Cortex of kidney (tissue), 1 donor: Measurements from ENCODE around the gene USP2.

Source experiments
- DNase-seq: peaks from one replicate; lab custom pipeline; 2025; lab: John Stamatoyannopoulos, UW

USP2 gene

DNA sequence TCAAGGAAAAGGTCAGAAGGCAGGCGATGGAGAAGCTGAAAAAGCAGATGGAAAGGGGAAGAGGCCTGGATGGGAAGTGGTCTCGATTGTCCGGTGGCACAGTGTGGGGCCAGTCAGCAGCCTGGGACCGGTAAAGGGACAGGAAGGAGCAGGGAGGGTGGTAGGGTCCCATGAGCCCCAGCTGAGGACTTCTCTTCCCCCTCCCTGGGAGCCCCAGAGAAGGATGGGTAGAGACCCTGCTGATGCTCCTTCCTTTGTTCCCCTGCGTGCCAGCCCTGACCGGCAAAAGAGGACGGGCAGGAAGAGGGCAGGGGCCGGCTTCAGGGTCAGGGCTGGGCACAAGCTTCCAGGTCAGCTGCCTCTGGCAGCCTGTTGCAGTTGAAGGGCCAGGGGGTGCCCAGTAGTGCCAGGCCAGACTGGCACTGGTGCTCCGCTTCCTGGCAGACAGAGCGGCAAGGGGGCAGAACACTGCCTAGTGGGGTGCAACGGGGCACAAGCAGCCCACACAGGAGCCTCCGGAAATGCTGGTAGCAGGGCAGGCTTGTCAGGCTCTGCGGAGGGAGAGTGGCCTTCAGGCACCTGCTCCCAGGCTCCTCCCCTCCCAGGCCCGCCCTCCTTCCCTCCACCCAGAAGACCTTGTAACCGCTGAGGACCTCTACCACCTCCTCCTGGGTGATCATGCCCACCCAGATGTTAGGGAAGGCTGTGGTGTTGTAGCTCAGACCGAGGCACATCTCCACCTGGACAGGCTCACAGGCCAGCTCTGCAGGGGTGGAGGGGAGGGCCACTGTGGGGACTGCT is 40.1 kb downstream of the USP2 start:
- no peak for DNase-seq

DNA sequence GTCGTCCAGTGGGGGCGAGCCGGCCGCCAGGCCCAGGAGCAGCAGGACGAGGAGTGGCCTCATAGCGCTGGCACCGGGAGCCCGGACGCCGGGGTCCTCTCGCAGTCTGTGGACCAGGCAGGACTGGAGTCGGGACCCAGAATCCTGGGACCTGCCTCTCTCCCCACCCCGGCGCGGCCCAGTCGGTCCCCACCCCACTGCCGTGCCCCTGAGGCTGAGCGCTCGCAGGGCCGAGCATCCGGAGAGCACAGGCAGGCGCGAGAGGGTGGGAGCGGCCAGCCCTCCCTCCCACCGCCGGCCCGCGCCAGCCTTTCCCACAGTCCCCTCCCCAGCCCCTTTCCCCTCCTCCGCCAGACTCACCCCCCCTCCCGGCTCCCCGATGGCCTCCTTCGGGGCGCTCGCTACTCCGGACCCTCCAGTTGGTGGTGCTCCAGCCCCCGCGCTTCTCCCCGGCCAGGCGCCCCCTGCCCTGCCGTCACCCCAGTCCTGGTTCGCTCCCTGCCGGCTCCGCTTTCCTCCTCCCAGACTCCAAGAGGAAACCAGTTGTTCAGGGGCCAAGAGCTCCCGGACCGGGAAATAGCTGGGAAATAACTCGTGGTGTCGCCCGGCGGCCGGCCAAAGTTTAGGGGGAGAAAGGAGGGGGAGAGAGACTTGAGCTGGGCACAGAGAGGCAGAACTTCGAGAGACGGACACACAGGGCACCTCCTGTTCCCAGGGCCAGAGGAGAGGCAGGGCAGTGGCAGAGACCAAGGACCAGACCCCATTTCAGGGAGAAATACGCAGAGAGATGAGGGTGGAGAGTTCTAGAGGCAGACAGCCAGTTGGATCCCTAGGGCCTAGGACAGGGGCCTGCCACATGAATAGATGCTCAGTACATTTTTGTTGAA is 40.9 kb downstream of the USP2 start, which contains the start of gene C1QTNF5:
TSS of gene C1QTNF5 (minus strand) at position 549 of the 887 bp plus-strand sequence. CDS start at position 63, 486 bp downstream.
- no peak for DNase-seq

DNA sequence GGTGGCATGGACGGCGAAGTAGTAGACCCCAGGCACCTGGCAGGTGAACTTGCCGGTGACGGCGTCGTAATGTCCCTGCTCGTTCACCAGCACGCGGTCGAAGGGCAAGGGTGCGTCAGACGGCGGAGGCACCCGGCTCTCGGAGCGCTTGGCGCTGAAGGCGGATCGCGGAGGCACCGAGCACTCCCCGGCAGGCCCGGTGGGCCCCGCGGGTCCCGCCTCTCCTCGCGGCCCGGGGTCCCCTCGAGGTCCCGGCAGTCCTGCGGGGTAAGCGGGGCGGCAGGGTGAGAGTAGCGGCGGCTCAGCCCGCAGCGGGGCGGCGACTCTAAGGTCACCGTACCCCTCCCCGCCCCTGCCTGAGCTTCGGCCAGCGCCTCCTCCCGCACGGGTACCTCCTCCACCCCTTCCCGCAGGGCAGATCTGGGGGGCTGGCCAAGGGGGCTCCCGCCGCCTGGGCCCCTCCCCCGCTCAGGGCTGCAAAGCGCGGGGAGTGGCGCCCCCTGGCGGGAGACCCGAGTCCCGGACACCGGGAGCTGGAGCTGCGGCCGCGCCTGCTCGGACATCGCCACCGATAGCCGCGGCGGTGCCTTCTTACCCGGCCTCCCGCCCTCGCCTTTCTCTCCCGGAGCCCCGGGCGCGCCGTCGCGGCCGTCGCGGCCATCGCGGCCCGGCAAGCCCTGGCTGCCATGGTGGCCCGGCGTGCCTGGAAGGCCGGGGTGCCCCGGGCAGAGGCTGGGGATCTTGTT is 41.7 kb downstream of the USP2 start:
- DNase-seq, result no peak

DNA sequence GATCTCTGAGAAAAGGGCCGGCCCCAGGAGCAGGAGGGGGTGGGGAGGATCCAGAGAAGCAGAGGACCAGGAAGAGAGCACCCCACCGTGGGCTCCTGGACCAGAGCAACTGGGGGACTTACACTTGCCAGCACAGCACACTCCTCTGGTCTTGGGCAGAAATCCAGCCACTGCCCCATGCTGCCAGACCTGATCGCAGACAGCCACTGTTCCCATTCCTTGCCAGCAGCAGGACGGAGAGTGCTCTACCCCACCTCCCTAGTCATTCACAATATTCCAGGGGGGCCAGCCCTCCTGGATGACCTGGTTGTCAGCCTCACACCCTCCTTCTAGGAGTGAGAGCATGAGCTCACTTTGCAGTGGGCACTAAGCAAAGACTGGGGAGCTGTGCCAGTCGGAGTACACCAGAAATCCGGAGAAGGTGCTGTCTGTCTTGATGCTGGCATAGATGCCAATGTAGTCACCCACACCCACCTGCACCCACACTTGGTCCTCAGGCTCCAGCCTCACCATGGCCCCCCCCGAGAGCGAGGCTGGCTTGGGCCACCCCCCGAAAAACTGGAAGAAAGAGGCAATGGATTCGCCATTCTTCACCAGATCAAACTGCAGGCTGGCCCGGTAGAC is 42.4 kb downstream of the USP2 start:
- DNase-seq, result no peak

DNA sequence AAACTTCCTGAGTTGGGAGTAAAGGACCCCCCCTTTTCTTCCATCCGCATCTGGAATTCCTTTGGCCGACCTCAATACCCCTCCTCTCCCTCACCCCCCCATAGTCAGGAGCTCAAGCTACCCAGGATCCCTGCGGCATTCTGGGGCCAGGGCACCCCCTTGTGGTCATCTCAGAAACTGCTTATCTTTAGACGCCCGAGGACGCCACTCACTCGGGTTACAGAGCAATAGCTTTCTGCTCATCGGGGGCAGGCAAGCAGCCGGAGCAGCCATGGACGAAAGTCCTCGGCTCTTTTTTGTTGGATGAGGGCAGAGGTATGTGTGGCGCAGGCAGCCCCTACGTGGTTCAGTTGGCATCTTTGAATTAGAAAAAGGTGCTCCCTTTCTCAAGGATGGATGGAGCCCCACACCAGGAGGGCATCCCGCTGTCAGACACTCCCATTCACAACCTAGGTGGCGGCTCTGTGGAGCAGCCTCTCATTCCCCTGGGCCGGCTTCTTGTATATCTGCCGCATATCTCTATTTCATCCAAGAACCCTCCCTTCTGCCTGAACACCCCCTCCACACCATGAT is 43.1 kb downstream of the USP2 start:
- DNase-seq, result no peak

DNA sequence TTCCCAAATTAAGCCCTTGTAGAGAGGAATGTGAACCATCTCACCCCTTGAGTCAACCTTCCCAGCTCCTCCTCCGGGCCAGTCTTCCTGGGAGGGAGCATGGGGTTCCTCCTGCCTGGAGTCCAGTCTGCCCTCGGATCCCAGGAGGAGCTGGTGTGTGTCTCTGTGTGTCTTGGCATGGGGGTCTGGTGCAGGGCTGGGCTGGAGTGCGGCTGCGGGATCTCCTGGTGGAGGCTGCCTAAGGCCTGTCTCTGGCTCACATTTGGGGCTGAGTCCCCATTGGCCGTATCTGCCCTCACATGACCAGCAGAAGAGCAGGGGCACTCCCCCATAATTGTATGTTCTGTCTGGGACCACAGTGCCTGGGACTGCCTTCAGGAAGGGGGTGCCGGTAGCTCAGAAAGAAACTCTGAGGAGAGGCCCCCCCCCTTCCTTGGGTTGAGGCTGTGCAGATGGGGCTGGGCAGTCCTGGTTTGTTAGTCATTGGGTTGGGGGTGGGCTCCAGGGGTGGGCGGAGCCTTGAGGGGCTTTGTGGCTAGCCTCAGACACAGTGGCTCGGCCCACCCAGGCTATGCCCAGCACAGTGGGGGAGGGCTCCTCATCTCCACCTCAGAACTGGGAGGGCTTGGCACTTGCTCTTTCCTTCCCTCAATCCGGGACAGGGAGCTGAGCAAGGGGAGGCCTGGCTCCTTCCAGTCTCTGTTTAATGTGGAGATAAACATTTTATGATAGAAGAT is 43.7 kb downstream of the USP2 start:
- DNase-seq, result no peak

DNA sequence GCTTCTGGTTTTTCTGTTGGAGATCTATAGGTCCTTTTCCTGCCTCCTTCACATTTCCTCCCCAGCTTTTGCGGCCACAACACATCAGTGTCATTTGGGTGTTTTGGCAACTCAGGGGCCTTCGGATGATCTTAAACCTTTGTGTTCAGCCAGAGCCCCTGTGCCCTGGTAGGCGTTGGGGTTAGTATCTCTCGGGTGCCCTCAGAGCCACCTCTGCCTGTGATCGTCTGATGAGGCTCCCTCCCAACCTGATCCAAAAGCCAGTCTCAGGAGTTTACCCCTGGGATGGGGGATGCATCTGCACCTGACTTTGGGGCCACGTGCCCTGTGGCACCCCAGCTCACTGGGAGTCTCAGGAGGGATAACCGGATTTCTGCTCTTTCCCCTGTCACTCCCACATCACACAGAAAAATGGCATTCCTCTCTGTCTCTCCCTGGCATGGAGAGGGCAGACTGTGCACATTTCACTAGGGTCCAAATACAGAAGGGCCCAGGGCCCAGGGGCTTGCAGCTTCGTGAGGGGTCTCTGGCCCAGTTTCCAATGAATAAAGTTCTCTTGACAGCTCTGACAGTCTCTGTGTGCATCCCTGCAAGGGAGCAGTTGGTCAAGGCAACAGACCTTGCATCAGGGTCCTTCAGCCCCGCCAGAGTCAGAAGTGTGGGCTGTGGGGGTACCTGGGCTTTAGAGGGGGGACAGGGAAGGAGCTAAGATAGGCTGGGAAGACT is 44.6 kb downstream of the USP2 start:
- no peak for DNase-seq

DNA sequence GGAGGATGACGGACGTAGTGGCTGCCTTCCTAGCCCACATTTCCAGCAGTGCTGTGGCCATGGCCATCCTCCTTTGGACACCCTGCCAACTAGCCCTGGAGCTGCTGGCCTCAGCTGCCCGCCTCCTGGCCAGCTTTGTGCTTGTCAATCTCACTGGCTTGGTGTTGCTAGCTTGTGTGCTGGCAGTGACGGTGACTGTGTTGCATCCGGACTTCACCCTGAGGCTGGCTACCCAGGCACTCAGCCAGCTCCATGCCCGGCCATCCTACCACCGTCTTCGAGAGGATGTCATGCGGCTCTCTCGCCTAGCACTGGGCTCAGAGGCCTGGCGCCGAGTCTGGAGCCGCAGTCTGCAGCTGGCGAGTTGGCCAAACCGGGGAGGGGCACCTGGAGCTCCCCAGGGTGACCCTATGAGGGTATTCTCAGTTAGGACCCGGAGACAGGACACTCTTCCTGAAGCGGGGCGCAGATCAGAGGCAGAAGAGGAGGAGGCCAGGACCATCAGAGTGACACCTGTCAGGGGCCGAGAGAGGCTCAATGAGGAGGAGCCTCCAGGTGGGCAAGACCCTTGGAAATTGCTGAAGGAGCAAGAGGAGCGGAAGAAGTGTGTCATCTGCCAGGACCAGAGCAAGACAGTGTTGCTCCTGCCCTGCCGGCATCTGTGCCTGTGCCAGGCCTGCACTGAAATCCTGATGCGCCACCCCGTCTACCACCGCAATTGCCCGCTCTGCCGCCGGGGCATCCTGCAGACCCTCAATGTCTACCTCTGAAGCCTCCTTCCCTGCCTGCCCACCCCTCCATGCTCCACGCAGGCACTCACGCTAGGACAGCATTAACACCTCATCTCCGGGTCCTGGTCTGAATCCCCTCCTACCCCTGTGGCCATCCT is 45.6 kb downstream of the USP2 start:
- DNase-seq, result no peak

DNA sequence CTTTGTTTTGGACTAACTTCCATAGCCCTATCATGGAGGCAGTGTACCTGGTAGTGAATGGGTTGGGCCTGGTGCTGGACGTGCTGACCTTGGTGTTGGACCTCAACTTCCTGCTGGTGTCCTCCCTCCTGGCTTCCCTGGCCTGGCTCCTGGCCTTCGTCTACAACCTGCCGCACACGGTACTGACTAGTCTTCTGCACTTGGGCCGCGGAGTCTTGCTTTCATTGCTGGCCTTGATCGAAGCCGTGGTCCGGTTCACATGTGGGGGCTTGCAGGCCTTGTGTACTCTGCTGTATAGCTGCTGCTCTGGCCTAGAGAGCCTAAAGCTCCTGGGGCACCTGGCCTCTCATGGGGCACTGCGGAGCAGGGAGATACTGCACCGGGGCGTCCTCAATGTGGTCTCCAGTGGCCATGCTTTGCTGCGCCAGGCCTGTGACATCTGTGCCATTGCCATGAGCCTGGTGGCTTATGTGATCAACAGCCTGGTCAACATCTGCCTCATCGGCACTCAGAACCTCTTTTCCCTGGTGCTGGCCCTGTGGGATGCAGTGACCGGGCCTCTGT is 46.3 kb downstream of the USP2 start:
- DNase-seq, result no peak

DNA sequence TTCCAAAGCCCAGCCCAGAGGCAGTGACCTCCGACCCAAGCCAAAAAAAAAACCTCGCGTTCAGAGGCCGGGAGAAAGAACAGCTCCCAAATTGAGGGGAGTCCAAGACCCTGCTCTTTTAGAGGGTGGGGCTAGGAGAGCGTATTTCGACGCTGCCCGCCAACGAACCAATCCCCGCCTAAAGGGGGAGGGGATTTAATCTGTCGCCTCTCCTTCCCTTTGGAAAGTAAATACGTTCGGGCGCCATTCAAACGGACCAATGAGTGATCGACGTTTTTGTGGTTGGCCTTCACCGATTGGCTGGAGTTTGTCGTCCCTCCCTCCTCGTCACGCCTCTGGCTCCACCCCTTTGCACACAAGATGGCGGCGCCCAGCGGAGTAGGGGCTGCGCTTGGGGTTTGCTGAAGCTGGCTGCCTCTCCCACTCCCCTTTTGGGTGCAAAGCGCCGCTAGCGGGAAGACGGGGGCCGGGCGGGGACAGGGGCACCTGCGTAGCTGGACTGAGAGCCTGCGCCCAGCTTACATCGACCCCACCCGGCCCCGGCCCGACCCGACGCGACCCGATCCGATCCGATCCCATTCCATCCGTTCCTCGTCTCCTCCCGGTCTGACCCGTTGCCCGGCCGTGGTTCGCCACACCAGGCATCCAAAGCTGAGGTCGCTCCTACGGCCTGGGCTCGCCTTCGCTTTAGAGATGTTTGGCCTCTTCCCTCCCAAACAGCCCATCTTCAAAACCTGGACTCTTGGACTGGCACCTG is 47.1 kb downstream of the USP2 start, which contains the start of gene RNF26:
TSS of gene RNF26 (plus strand) at position 354 of the 757 bp plus-strand sequence. CDS start 596 bp downstream, outside the sequence.
- no peak for DNase-seq

DNA sequence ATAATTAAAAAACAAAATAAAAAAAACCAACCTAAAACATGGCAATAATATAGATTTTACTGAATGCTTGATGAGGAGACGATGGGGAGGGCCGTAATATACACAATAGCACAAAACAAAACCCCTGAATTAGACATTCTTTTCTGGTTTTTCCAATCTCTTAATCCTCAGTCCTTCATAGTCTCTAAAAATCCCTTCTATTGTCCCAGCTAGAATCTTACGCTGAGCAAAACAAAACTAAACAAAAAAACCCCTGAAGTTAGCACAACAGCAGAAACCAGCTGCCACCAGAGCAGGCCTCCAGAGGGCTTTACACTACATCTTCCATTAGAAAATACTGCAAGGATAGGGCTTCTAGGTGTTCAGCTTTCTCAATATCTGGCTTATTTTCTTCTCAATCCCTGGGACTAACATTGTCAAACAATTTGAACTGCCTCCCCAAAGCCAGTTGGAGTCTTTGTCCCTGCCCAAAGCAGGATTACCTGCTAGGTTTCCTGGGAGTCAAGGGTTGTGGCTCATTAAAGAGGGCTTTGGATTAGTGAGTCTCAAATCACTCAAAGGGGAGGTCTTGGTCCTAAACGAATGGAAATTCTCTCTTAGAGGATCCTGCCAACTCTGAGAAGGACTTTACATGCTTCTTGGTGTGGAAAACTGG is 49.3 kb downstream of the USP2 start:
- DNase-seq, result no peak

DNA sequence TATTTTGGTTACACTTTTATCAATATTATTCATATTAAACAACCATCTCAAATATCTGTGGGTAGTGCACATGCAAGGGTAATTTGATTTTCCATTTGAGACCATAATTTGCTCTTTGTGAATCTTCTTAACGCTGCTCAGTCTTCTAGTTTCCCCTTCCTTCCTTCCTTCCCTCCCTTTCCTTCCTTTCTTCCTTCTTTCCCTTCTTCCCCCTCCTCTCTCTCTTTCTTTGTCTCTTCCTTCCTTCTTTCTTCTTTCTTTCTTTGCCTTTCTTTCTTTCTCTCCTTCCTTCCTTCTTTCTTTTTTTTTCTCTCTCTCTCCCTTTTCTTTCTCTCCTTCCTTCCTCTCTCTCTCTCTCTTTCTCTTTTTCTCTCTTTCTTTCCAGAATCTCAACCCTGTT is 51.3 kb downstream of the USP2 start:
- no peak for DNase-seq

DNA sequence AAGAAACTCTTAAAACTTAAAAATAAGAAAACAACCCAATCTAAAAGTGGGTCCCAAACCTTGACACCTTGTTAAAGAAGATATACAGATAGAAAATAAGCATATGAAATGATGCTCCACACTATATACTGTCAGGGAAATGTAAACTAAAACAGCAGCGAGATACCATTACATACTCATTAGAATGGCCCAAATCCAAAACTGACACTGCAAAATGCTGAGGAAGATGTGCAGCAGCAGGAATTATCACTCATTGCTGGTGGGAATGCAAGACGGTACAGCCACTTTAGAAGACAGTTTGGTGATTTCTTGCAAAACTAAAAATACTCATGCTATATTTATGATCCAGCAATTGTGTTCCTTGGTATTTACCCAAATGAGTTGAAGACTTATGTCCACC is 52.2 kb downstream of the USP2 start:
- DNase-seq, result no peak

DNA sequence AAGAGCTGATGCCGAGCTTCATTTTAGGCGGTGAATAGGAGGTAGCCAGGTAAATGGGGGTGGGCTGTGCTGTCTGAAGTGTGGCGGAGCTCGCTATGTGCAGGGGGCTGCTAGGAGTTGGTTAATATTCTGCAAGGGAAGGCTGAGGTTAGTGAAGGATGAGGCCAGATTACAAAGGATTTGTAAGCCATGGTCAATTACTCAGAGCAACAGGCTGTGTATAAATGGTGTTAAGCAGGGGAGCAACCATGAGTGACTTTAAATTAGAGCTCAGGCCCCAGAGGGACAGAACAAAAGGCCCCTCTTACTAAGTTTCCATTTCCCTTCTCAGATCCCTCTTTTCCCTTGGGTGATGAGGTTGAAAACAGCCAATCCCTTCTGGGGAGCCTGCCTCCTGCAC is 57.3 kb downstream of the USP2 start:
- DNase-seq, result no peak

DNA sequence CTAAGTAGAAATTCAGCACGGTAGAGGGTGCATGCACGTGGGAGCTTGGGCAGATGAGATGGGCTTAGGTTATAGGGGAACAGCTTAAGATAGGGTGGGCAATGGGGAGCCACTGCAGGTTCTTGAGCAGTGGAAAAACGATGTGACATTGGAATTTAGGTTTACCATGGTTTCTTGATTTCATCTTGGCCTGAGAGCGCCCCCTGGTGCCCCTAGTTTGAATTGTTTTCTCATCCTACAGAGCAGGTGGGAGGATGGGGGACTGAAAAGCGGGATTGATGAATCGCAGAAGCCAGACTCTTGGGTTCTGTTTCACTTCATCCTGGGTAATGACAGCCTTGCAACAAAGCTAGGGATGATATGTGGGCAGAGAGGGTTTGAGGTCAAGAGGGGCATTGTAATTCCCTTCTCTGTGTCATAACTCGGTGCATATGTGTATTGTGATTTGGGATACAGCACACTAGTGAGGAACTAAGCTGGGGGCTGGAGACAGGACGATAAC is 57.9 kb downstream of the USP2 start:
- DNase-seq, result no peak

DNA sequence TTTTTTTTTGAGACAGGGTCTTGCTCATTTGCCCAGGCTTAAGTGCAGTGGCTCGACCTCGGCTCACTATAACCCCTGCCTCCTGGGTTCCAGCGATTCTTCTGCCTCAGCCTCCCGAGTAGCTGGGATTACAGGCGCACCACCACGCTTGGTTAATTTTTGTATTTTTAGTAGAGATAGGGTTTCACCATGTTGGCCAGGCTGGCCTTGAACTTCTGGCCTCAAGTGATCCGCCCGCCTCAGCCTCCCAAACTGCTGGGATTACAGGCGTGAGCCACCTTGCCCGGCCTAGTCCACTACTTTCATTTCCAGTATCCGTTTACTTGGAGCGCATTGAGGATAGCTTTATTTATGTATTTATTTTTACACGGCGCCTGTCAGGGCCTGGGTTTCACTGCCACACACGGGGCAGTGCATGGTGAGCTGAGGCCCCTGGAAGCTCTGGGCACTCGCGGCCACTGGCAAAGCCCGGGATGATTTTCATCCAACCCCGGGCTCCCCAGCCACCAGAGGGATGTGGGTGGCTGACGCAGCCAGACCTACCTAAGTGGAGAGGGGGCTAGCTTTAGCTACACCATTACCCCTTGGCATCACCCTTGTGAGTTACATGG is 58.5 kb downstream of the USP2 start:
- no peak for DNase-seq

DNA sequence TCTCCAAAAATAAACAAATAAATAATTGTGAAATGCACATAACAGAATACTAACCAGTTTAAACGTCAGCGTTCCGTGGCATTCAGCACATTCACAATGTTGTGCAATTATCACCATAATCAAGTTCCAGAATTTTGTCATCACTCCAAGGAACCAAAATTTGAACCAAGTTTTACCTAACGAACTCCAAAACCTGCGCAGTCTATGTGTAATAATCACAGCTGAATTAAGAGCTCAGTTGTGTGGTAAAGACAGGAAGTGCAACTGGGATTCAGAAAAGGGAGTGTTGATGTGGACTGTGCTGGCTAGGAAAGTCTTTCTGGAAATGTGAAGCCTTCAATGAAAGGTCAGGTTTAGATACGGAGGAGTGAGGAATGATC is 59.1 kb downstream of the USP2 start:
- DNase-seq, result no peak
